NCI-H1694 treated with DMSO at 0.1 percent for 48 hours (cell line): ENCODE results near the gene CACNA2D4.

Source experiments
- DNase-seq: peaks from one replicate; lab custom pipeline; 2025; lab: John Stamatoyannopoulos, UW

The CACNA2D4 gene

GRCh38 chr12:1870998-1871917 lies 47.2 kb downstream of the CACNA2D4 start:
- DNase-seq = no peak

GRCh38 chr12:1870086-1870485 lies 48.4 kb downstream of the CACNA2D4 start:
- DNase-seq = no peak

GRCh38 chr12:1869145-1869544 lies 49.3 kb downstream of the CACNA2D4 start:
- DNase-seq = no peak

GRCh38 chr12:1865284-1865866 lies 53.1 kb downstream of the CACNA2D4 start:
- no peak for DNase-seq

- DNase-seq = no peak
Measured at GRCh38 chr12:1864867-1865266, 53.6 kb downstream of the CACNA2D4 start.

GRCh38 chr12:1864456-1864855 lies 54.0 kb downstream of the CACNA2D4 start:
- no peak for DNase-seq

- DNase-seq = no peak
Measured at GRCh38 chr12:1863823-1864222, 54.6 kb downstream of the CACNA2D4 start.

GRCh38 chr12:1862973-1863372 lies 55.5 kb downstream of the CACNA2D4 start:
- DNase-seq = no peak

- no peak for DNase-seq
Measured at GRCh38 chr12:1859643-1860042, 58.8 kb downstream of the CACNA2D4 start.

- DNase-seq = no peak
Measured at GRCh38 chr12:1858456-1858855, 60.0 kb downstream of the CACNA2D4 start.

GRCh38 chr12:1857821-1858220 lies 60.6 kb downstream of the CACNA2D4 start:
- DNase-seq = no peak

GRCh38 chr12:1857086-1857485 lies 61.4 kb downstream of the CACNA2D4 start:
- no peak for DNase-seq

GRCh38 chr12:1855241-1855640 lies 63.2 kb downstream of the CACNA2D4 start:
- no peak for DNase-seq

GRCh38 chr12:1853716-1854115 lies 64.7 kb downstream of the CACNA2D4 start:
- DNase-seq = no peak

GRCh38 chr12:1852076-1852475 lies 66.4 kb downstream of the CACNA2D4 start:
- DNase-seq = no peak

- peak; percentile 93 for DNase-seq
Measured at GRCh38 chr12:1851151-1851701, 67.2 kb downstream of the CACNA2D4 start.

GRCh38 chr12:1848745-1849144 lies 69.7 kb downstream of the CACNA2D4 start:
- DNase-seq = no peak

- DNase-seq = no peak
Measured at GRCh38 chr12:1848146-1848545, 70.3 kb downstream of the CACNA2D4 start.

- DNase-seq = no peak
Measured at GRCh38 chr12:1847411-1847810, 71.0 kb downstream of the CACNA2D4 start.

- DNase-seq = no peak
Measured at GRCh38 chr12:1846421-1847405, 71.7 kb downstream of the CACNA2D4 start.

- no peak for DNase-seq
Measured at GRCh38 chr12:1845886-1846285, 72.6 kb downstream of the CACNA2D4 start.

- DNase-seq = no peak
Measured at GRCh38 chr12:1845427-1845826, 73.0 kb downstream of the CACNA2D4 start.
